IMR-90 (cell line): Measurements from ENCODE around the gene ANXA3. TPM values are rescaled to one million over a fixed set of nuclear protein-coding genes. Genes with fewer than 3 reads are reported as not detected.
A peak's percentile ranks its signal among the peaks of the same experiment; 100 is the strongest.

Experiments used
- ATAC-seq: fragments of 200-7000 bp; cut with Tn5 transposase; 2 replicates; pipeline ENCODE4 v1.9.1; 2020; ENCODE audit warnings: low read depth, mild to moderate bottlenecking, moderate library complexity
- BruUV-seq: library from RNA; stranded (reverse); fragments of 400-500 nt; replicated peaks from 2 replicates; lab custom pipeline; 2021; lab: Mats Ljungman, UMichigan
- CTCF ChIA-PET: fragments of 300-600 bp; formaldehyde crosslinking; extraction: SDS; loops from one replicate; lab custom pipeline; 2021; ENCODE audit warnings: antibody characterized with exemption; lab: Yijun Ruan, JAX
- POLR2A ChIA-PET: fragments of 300-600 bp; sonication (Branson Sonifier 250); formaldehyde crosslinking; loops from one replicate; lab custom pipeline; 2022; ENCODE audit warnings: antibody characterized with exemption; ENCODE audit not compliant: unreplicated experiment; lab: Charles Lee
- DNase-seq: peaks from one replicate; pipeline ENCODE4 v3.0.0; 2013
- H2AFZ ChIP-seq: replicated peaks from 2 replicates; pipeline ENCODE3; 2013; ENCODE audit warnings: low read length, mild to moderate bottlenecking; ENCODE audit not compliant: poor library complexity
- H2AK5ac ChIP-seq: 2 replicates; pipeline ENCODE4 v1.6.1; 2013; ENCODE audit warnings: low read depth, low read length, inconsistent platforms
- H2AK9ac ChIP-seq: replicated peaks from 2 replicates; pipeline ENCODE3; 2013; ENCODE audit warnings: mild to moderate bottlenecking, low read depth, low read length, moderate library complexity; ENCODE audit not compliant: poor library complexity
- H2BK120ac ChIP-seq: 2 replicates; pipeline ENCODE4 v1.6.1; 2013; ENCODE audit warnings: low read depth, low read length, inconsistent platforms
- H2BK15ac ChIP-seq: 3 replicates; pipeline ENCODE4 v1.6.1; 2013; ENCODE audit warnings: low read depth, low read length, inconsistent platforms
- H2BK20ac ChIP-seq: 2 replicates; pipeline ENCODE4 v1.6.1; 2013; ENCODE audit warnings: low read depth, mild to moderate bottlenecking, inconsistent platforms, low read length, moderate library complexity
- H2BK5ac ChIP-seq: 2 replicates; pipeline ENCODE4 v1.6.1; 2013; ENCODE audit warnings: mild to moderate bottlenecking, low read depth, low read length, inconsistent platforms; ENCODE audit not compliant: poor library complexity, severe bottlenecking
- H3K14ac ChIP-seq: replicated peaks from 2 replicates; pipeline ENCODE4 v1.6.1; 2013; ENCODE audit warnings: low read depth, low read length, inconsistent platforms
- H3K18ac ChIP-seq: 2 replicates; pipeline ENCODE4 v1.6.1; 2013; ENCODE audit warnings: low read depth, low read length, control low read depth
- H3K23ac ChIP-seq: 2 replicates; pipeline ENCODE4 v1.6.1; 2013; ENCODE audit warnings: low read depth, low read length, inconsistent platforms
- H3K27ac ChIP-seq: 2 replicates; pipeline ENCODE4 v1.5.1; 2013; ENCODE audit warnings: mild to moderate bottlenecking, control low read depth, low read length; ENCODE audit not compliant: insufficient read depth
- H3K27me3 ChIP-seq: 2 replicates; pipeline ENCODE4 v1.6.1; 2013; ENCODE audit warnings: low read length; ENCODE audit not compliant: control insufficient read depth, insufficient read depth
- H3K36me3 ChIP-seq: 2 replicates; pipeline ENCODE4 v1.6.1; 2013; ENCODE audit warnings: low read length, mixed read lengths; ENCODE audit not compliant: control insufficient read depth, insufficient read depth
- H3K4ac ChIP-seq: 2 replicates; pipeline ENCODE4 v1.6.1; 2013; ENCODE audit warnings: low read depth, low read length, inconsistent platforms
- H3K4me1 ChIP-seq: 2 replicates; pipeline ENCODE4 v1.6.1; 2013; ENCODE audit warnings: low read length, mixed read lengths; ENCODE audit not compliant: control insufficient read depth, insufficient read depth
- H3K4me2 ChIP-seq: 2 replicates; pipeline ENCODE4 v1.6.1; 2013; ENCODE audit warnings: low read depth, mild to moderate bottlenecking, control low read depth, low read length, moderate library complexity
- H3K4me3 ChIP-seq: 2 replicates; pipeline ENCODE4 v1.5.1; 2013; ENCODE audit warnings: low read depth, mild to moderate bottlenecking, control low read depth, low read length, moderate library complexity; ENCODE audit not compliant: insufficient read depth
- H3K56ac ChIP-seq: 2 replicates; pipeline ENCODE4 v1.6.1; 2013; ENCODE audit warnings: low read length, inconsistent platforms; ENCODE audit not compliant: insufficient read depth; ENCODE audit errors: extremely low read depth
- H3K79me1 ChIP-seq, 2 experiments: 2 replicates each; pipeline ENCODE4 v1.6.1; 2013; ENCODE audit warnings: low read length in 2 of 2, inconsistent platforms in 1 of 2, low read depth in 1 of 2
- H3K9ac ChIP-seq: 2 replicates; pipeline ENCODE4 v1.6.1; 2013; ENCODE audit warnings: low read depth, low read length, control low read depth
- H3K9me1 ChIP-seq: 2 replicates; pipeline ENCODE4 v1.6.1; 2013; ENCODE audit warnings: low read length, inconsistent platforms; ENCODE audit not compliant: insufficient read depth
- H3K9me3 ChIP-seq: 2 replicates; pipeline ENCODE4 v1.6.1; 2013; ENCODE audit warnings: low read length; ENCODE audit not compliant: control insufficient read depth, insufficient read depth
- H4K20me1 ChIP-seq: 2 replicates; pipeline ENCODE4 v1.6.1; 2013; ENCODE audit warnings: low read length, inconsistent platforms; ENCODE audit not compliant: insufficient read depth
- H4K5ac ChIP-seq: 2 replicates; pipeline ENCODE4 v1.6.1; 2013; ENCODE audit warnings: mild to moderate bottlenecking, low read depth, low read length, control low read depth
- H4K8ac ChIP-seq, 2 experiments: 2 replicates each; pipeline ENCODE4 v1.6.1; 2013; ENCODE audit warnings: low read depth in 2 of 2, low read length in 2 of 2, control low read depth in 1 of 2, inconsistent platforms in 1 of 2
- H4K91ac ChIP-seq: 2 replicates; pipeline ENCODE4 v1.6.1; 2013; ENCODE audit warnings: low read depth, low read length, inconsistent platforms; ENCODE audit not compliant: insufficient read depth
- CHD1 ChIP-seq: IDR thresholded peaks from 2 replicates; pipeline ENCODE4 v1.6.1; 2012; ENCODE audit warnings: low read depth, low read length, improper control_type of control experiment
- FOS ChIP-seq: fragments of 150-350 bp; IDR thresholded peaks from 2 replicates; pipeline ENCODE4 v1.6.1; 2016; ENCODE audit warnings: low read depth, low read length
- MXI1 ChIP-seq: IDR thresholded peaks from 2 replicates; pipeline ENCODE4 v1.6.1; 2012; ENCODE audit warnings: low read depth, mild to moderate bottlenecking, low read length, moderate library complexity, borderline replicate concordance
- NFE2L2 ChIP-seq: fragments of 150-350 bp; IDR thresholded peaks from 2 replicates; pipeline ENCODE4 v1.6.1; 2016; ENCODE audit warnings: low read depth, mild to moderate bottlenecking, low read length
- RCOR1 ChIP-seq: IDR thresholded peaks from 2 replicates; pipeline ENCODE4 v1.6.1; 2012; ENCODE audit warnings: mild to moderate bottlenecking, low read length, improper control_type of control experiment; ENCODE audit not compliant: insufficient replicate concordance
- RFX5 ChIP-seq: IDR thresholded peaks from 2 replicates; pipeline ENCODE4 v1.8.0; 2012; ENCODE audit warnings: low read depth, mild to moderate bottlenecking, low read length, moderate library complexity
- WGBS, 2 experiments: methylation state at CpG; one replicate each; pipeline versions ENCODE4 v1.1.5 to v1.1.7; 2013; ENCODE audit warnings: missing lambda C conversion rate in 2 of 2; ENCODE audit not compliant: insufficient read length in 1 of 2; ENCODE audit errors: extremely low coverage in 2 of 2; 5-methylcytosine and 5-hydroxymethylcytosine counted together
- dilution Hi-C: fragments of 300-500 bp; cut with HindIII; formaldehyde crosslinking; loops from one replicate; pipeline ENCODE4 v1.14.3; 2018; ENCODE audit warnings: low sequenced_read_pairs; ENCODE audit not compliant: unreplicated experiment
- in situ Hi-C: fragments of 300-500 bp; cut with MboI; formaldehyde crosslinking; loops from 3 replicates; pipeline ENCODE4 v1.14.3; 2019; ENCODE audit warnings: low sequenced_read_pairs, inconsistent platforms, mixed read lengths
- intact Hi-C: fragments of 100-400 bp; cut with micrococcal nuclease; formaldehyde crosslinking; loops from 2 replicates; pipeline ENCODE4 v1.10.0; 2022
- polyA plus RNA-seq, 3 experiments: library from polyadenylated mRNA; depleted of rRNA; stranded (reverse); fragments of >200 nt; gene quantifications; 2 replicates each; pipeline ENCODE4 v1.2.3, GENCODE V29; 2012; ENCODE audit warnings: low replicate concordance in 1 of 3
- total RNA-seq: library from RNA; depleted of rRNA; stranded (reverse); fragments of >200 nt; gene quantifications from 2 replicates; pipeline ENCODE4 v1.2.3, GENCODE V29; 2012
- TF ChIP-seq, protein P1 (sequence below): fragments of 150-350 bp; IDR thresholded peaks from 2 replicates; pipeline ENCODE4 v1.6.1; 2017; ENCODE audit warnings: mild to moderate bottlenecking, antibody characterized with exemption, low read length, low read depth

Gene ANXA3
- total and polyA plus RNA-seq, 2 of the 4 experiments (the other 2 are of a cell fraction): 4.2 to 5.0 TPM

GRCh38 chr4:78568640-78569305 is 17.2 kb downstream of the ANXA3 start:
- Histone ChIP-seq H3K4me3 (no peak overlapping the region), H2AFZ (no peak overlapping the region), H3K27me3 (no peaks in the 10 kb centered on the region), H3K18ac (peak overlapping the region; percentile 55; the same call in 1 of the 2 replicates), H2BK15ac (peak overlapping the region; percentile 77; the same call in 2 of the 3 replicates), H3K9me1 (peaks cover 8% of the 10 kb centered on the region), H3K4ac (peak overlapping the region; percentile 71), H4K5ac (peak overlapping the region; percentile 15), H2BK120ac (peak overlapping the region; percentile 90), H3K9me3 (no peaks in the 10 kb centered on the region), H3K27ac (peak overlapping the region; percentile 10; the same call in 1 of the 2 replicates), H2BK20ac (peak overlapping the region; percentile 84), H2AK5ac (peak overlapping the region; percentile 35; the same call in 1 of the 2 replicates), H3K4me1 (peaks cover 13% of the 10 kb centered on the region), H3K56ac (no peak overlapping the region; the same call in 1 of the 2 replicates), H4K20me1 (no peaks in the 10 kb centered on the region), H3K4me2 (peak overlapping the region; percentile 59), H4K91ac (peak overlapping the region; percentile 90), H3K79me1 (no peaks in the 10 kb centered on the region), H3K14ac (peak overlapping the region; percentile 76), H2AK9ac (no peak overlapping the region), H4K8ac (peak overlapping the region in 1 of 2 experiments; percentile 56; a peak in 1 of 4 replicates), H2BK5ac (peak overlapping the region; percentile 53), H3K23ac (no peak overlapping the region), H3K9ac (no peak overlapping the region), H3K36me3 (no peaks in the 10 kb centered on the region)
- intact Hi-C loops: loop anchor here (5.0 kb wide), 1 partner anchor 79 kb away; no protein-coding TSS in a partner anchor
- dilution Hi-C loops: no loop called here
- ATAC-seq (peak; percentile 33), DNase-seq (no peak)
- POLR2A ChIA-PET: no interaction called here
- TF ChIP-seq MXI1 (no peak), NFE2L2 (no peak), RFX5 (no peak), FOS (no peak), CHD1 (no peak), RCOR1 (no peak)
- TF ChIP-seq, protein P1, sequence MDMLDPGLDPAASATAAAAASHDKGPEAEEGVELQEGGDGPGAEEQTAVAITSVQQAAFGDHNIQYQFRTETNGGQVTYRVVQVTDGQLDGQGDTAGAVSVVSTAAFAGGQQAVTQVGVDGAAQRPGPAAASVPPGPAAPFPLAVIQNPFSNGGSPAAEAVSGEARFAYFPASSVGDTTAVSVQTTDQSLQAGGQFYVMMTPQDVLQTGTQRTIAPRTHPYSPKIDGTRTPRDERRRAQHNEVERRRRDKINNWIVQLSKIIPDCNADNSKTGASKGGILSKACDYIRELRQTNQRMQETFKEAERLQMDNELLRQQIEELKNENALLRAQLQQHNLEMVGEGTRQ: no peak
- no CpG with 5 or more reads among the region's 3 CpGs for WGBS, 2 experiments
- in situ Hi-C loops: no loop called here
- CTCF ChIA-PET: interaction anchor here (0.6 to 1.1 kb wide), 5 partner anchors 15 to 640 kb away, joined by 3 to 8 read pairs (median 4); no protein-coding TSS in a partner anchor
- no TSS peak for BruUV-seq
